Measurements from ENCODE around the gene LMO1. TPM values are rescaled to one million over a fixed set of nuclear protein-coding genes. Genes with fewer than 3 reads are reported as not detected.

The LMO1 gene
- total and polyA plus RNA-seq, 9 of the 15 experiments (the other 6 are each of a cell fraction or from before 2014, with no cell fraction given) = not detected

GRCh38 chr11:8261921-8262551 is 1.6 kb downstream of the LMO1 start:
- H4K20me1 ChIP-seq (replicated peaks; ENCODE audit: control insufficient read depth, insufficient read depth, low read length) = peaks cover 3% of the 10 kb centered on the region; the same call in 1 of the 2 replicates
- no peaks in the 10 kb centered on the region for H3K79me2 ChIP-seq (ENCODE audit: control insufficient read depth, insufficient read depth, low read length)
- intact Hi-C loops (cut with micrococcal nuclease) (no loop called here), in situ Hi-C loops (cut with MboI) (no loop called here)
- ChIA-PET POLR2A (no interaction called here), CTCF (ENCODE audit: low intra/inter-chr PET ratio) (no interaction called here)
- no peak for TF ChIP-seq ZNF717 (CRISPR knock-in tag; IDR thresholded peaks at IDR 0.05)
- TF ChIP-seq HNRNPH1 (optimal IDR thresholded peaks at IDR 0.05; ENCODE audit: low read depth, low read length) = no peak
- no peak for TF ChIP-seq ZNF134 (CRISPR knock-in tag; conservative IDR thresholded peaks at IDR 0.05)
- no peak for TF ChIP-seq ARHGAP35 (IDR thresholded peaks at IDR 0.05; ENCODE audit: partially characterized antibody)
- no peak for TF ChIP-seq KLF6 (CRISPR knock-in tag; IDR thresholded peaks at IDR 0.05; ENCODE audit: borderline replicate concordance)
- no peak for ATAC-seq
- H3K4me3 ChIP-seq = no peak overlapping the region
- DNase-seq (ENCODE audit: extremely low read depth in 1 of 4, low spot score in 3 of 4) = no peak
- H3K9ac ChIP-seq (ENCODE audit: insufficient read depth in 1 of 2, low read depth in 2 of 2, low read length in 2 of 2) = no peak overlapping the region
- WGBS (ENCODE audit: insufficient coverage, low coverage, missing lambda C conversion rate) = 4% methylated on average over 10 of the region's 12 CpGs
- no peak overlapping the region for H2AFZ ChIP-seq (ENCODE audit: low read depth, low read length)
- peaks cover 0 to 3% of the 10 kb centered on the region in 2 experiments; a peak in 1 of 5 replicates for H3K4me1 ChIP-seq (replicated peaks in 1 of 2; ENCODE audit: control insufficient read depth in 2 of 2, insufficient read depth in 2 of 2, low read length in 2 of 2)
- no peaks in the 10 kb centered on the region for H3K9me1 ChIP-seq (ENCODE audit: control insufficient read depth, insufficient read depth, low read length)
- H3K36me3 ChIP-seq (ENCODE audit: control insufficient read depth, insufficient read depth, low read length) = no peaks in the 10 kb centered on the region
- H3K27me3 ChIP-seq (ENCODE audit: control insufficient read depth in 2 of 2, insufficient read depth in 2 of 2, low read length in 2 of 2) = peaks cover 22 to 67% of the 10 kb centered on the region in 2 experiments; a peak in 4 of 5 replicates
- H3K4me2 ChIP-seq (ENCODE audit: insufficient read depth, low read length) = no peak overlapping the region
- no TSS peak for BruUV-seq (replicated peaks)
- no peak for FAIRE-seq
- H3K27ac ChIP-seq (ENCODE audit: extremely low read depth, low read depth, low read length) = no peak overlapping the region
- H3K9me3 ChIP-seq (replicated peaks; ENCODE audit: control insufficient read depth, insufficient read depth, low read depth, low read length) = no peaks in the 10 kb centered on the region

- Histone ChIP-seq H3K9me1 (ENCODE audit: control insufficient read depth, insufficient read depth, low read length) (no peaks in the 10 kb centered on the region), H3K9ac (ENCODE audit: insufficient read depth in 1 of 2, low read depth in 2 of 2, low read length in 2 of 2) (no peak overlapping the region), H2AFZ (ENCODE audit: low read depth, low read length) (no peak overlapping the region), H3K4me1 (replicated peaks in 1 of 2; ENCODE audit: control insufficient read depth in 2 of 2, insufficient read depth in 2 of 2, low read length in 2 of 2) (peaks cover 0 to 3% of the 10 kb centered on the region in 2 experiments; a peak in 1 of 5 replicates), H3K36me3 (ENCODE audit: control insufficient read depth, insufficient read depth, low read length) (no peaks in the 10 kb centered on the region), H3K9me3 (replicated peaks; ENCODE audit: control insufficient read depth, insufficient read depth, low read depth, low read length) (no peaks in the 10 kb centered on the region), H3K4me2 (ENCODE audit: insufficient read depth, low read length) (no peak overlapping the region), H3K79me2 (ENCODE audit: control insufficient read depth, insufficient read depth, low read length) (no peaks in the 10 kb centered on the region), H4K20me1 (replicated peaks; ENCODE audit: control insufficient read depth, insufficient read depth, low read length) (peaks cover 3% of the 10 kb centered on the region; the same call in 1 of the 2 replicates), H3K27ac (ENCODE audit: extremely low read depth, low read depth, low read length) (no peak overlapping the region), H3K27me3 (ENCODE audit: control insufficient read depth in 2 of 2, insufficient read depth in 2 of 2, low read length in 2 of 2) (peaks cover 22 to 68% of the 10 kb centered on the region in 2 experiments; a peak in 4 of 5 replicates), H3K4me3 (no peak overlapping the region)
- intact Hi-C loops (cut with micrococcal nuclease) = no loop called here
- no peak for ATAC-seq
- ChIA-PET POLR2A (no interaction called here), CTCF (ENCODE audit: low intra/inter-chr PET ratio) (no interaction called here)
- in situ Hi-C loops (cut with MboI) = no loop called here
- no TSS peak for BruUV-seq (replicated peaks)
- DNase-seq (ENCODE audit: extremely low read depth in 1 of 4, low spot score in 3 of 4) = no peak
- WGBS (ENCODE audit: insufficient coverage, low coverage, missing lambda C conversion rate) = 0% methylated on average over 2 of the region's 2 CpGs
- FAIRE-seq = no peak
- TF ChIP-seq FOXJ3 (CRISPR knock-in tag; IDR thresholded peaks at IDR 0.05) (no peak), RERE (CRISPR knock-in tag; IDR thresholded peaks at IDR 0.05; ENCODE audit: borderline replicate concordance) (no peak), XRCC4 (IDR thresholded peaks at IDR 0.05; ENCODE audit: extremely low read depth, insufficient read depth, insufficient read length) (no peak), SMARCB1 (IDR thresholded peaks at IDR 0.05; ENCODE audit: insufficient read length, low read depth) (no peak)
These were observed 2.4 kb downstream of the LMO1 start for GRCh38 chr11:8261291-8261690.
